HepG2 (cell line): ENCODE data around the gene RPL26. TPM values are rescaled to one million over a fixed set of nuclear protein-coding genes. Genes with fewer than 3 reads are reported as not detected.

Source experiments
- ATAC-seq: fragments of 200-7000 bp; cut with Tn5 transposase; 3 replicates; pipeline ENCODE4 v1.9.1; 2020; ENCODE audit warnings: mild to moderate bottlenecking, moderate library complexity
- BruUV-seq: library from RNA; stranded (reverse); fragments of 400-500 nt; replicated peaks from 2 replicates; lab custom pipeline; 2021; lab: Mats Ljungman, UMichigan
- CTCF ChIA-PET: fragments of 300-600 bp; formaldehyde crosslinking; extraction: SDS; loops from one replicate; lab custom pipeline; 2021; ENCODE audit warnings: low total read pairs, inconsistent platforms, low intra/inter-chr PET ratio; lab: Yijun Ruan, JAX
- POLR2A ChIA-PET: fragments of 350-600 bp; sonication (Branson Sonifier 250); formaldehyde crosslinking; loops from one replicate; lab custom pipeline; 2020; ENCODE audit warnings: antibody characterized with exemption, inconsistent platforms; lab: Yijun Ruan, JAX
- DNase-seq: peaks from one replicate; pipeline ENCODE4 v3.0.0-alpha.2; 2015; ENCODE audit warnings: low spot score
- FAIRE-seq: peaks from 3 replicates; lab custom pipeline; 2011; peaks lifted over from hg19 to GRCh38; lab: Jason Lieb, UNC
- H2AFZ ChIP-seq: one replicate; pipeline ENCODE4 v1.6.1; 2011; ENCODE audit warnings: low read length, inconsistent platforms
- H3K27ac ChIP-seq: fragments of 300-600 bp; 3 replicates; pipeline ENCODE4 v1.8.0; 2011; ENCODE audit warnings: mixed run types, mild to moderate bottlenecking, mixed read lengths, low read length, inconsistent platforms; ENCODE audit not compliant: insufficient read depth; ENCODE audit errors: extremely low read length
- H3K27me3 ChIP-seq, 2 experiments: fragments of 200-600 bp in 1 of 2; 2 replicates in 1 of 2; 3 replicates in 1 of 2; pipeline versions ENCODE4 v1.6.0 to v1.8.0; 2011; ENCODE audit warnings: low read length in 2 of 2, mild to moderate bottlenecking in 2 of 2, moderate library complexity in 2 of 2, inconsistent platforms in 1 of 2; ENCODE audit not compliant: insufficient read depth in 2 of 2, control insufficient read depth in 1 of 2
- H3K36me3 ChIP-seq, 2 experiments: fragments of 200-600 bp in 1 of 2; replicated peaks in 1 of 2; 2 replicates in 1 of 2; 3 replicates in 1 of 2; pipeline versions ENCODE4 v1.5.1 to v1.8.0; 2011; ENCODE audit warnings: low read length in 2 of 2, inconsistent platforms in 1 of 2; ENCODE audit not compliant: insufficient read depth in 2 of 2, control insufficient read depth in 1 of 2
- H3K4me1 ChIP-seq: 2 replicates; pipeline ENCODE4 v1.5.1; 2012; ENCODE audit warnings: low read length, inconsistent platforms; ENCODE audit not compliant: insufficient read depth
- H3K4me2 ChIP-seq: 2 replicates; pipeline ENCODE4 v1.6.0; 2011; ENCODE audit warnings: low read depth, low read length, inconsistent platforms
- H3K4me3 ChIP-seq, 3 experiments: fragments of 200-600 bp in 1 of 3; sonication (generic), shearing (Covaris generic) in 1 of 3; replicated peaks in 1 of 3; 2 replicates each; pipeline ENCODE4 v1.5.1; 2011 to 2016; ENCODE audit warnings: low read length in 3 of 3, inconsistent platforms in 2 of 3, low read depth in 2 of 3, mild to moderate bottlenecking in 2 of 3, control low read depth in 1 of 3, mixed read lengths in 1 of 3; ENCODE audit not compliant: insufficient read depth in 1 of 3
- H3K79me2 ChIP-seq: one replicate; pipeline ENCODE4 v1.6.1; 2011; ENCODE audit warnings: low read length, inconsistent platforms; ENCODE audit not compliant: insufficient read depth
- H3K9ac ChIP-seq: 2 replicates; pipeline ENCODE4 v1.6.0; 2011; ENCODE audit warnings: mild to moderate bottlenecking, low read depth, low read length, inconsistent platforms; ENCODE audit not compliant: insufficient read depth
- H3K9me3 ChIP-seq: 2 replicates; pipeline ENCODE4 v1.5.1; 2012; ENCODE audit warnings: mild to moderate bottlenecking, low read length
- H4K20me1 ChIP-seq: 2 replicates; pipeline ENCODE4 v1.6.0; 2011; ENCODE audit warnings: inconsistent platforms, mild to moderate bottlenecking, low read length, moderate library complexity; ENCODE audit not compliant: insufficient read depth
- CREM ChIP-seq, 2 experiments: sonication (generic) in 1 of 2; formaldehyde crosslinking in 1 of 2; IDR thresholded peaks; 2 replicates each; pipeline versions ENCODE4 v1.4.0 to v1.6.1; 2016 to 2020; ENCODE audit warnings: antibody characterized with exemption in 1 of 2, mild to moderate bottlenecking in 1 of 2, missing genetic modification reagents in 1 of 2
- GZF1 ChIP-seq: sonication (generic); formaldehyde crosslinking; IDR thresholded peaks from 2 replicates; pipeline ENCODE4 v1.5.1; 2020; ENCODE audit warnings: mild to moderate bottlenecking, missing genetic modification reagents
- MYPOP ChIP-seq: sonication (generic); formaldehyde crosslinking; IDR thresholded peaks from 2 replicates; pipeline ENCODE4 v1.8.1; 2023; ENCODE audit warnings: mild to moderate bottlenecking, moderate library complexity, missing genetic modification reagents
- RAD51 ChIP-seq: fragments of 450-650 bp; IDR thresholded peaks from 2 replicates; pipeline ENCODE4 v1.6.1; 2016; ENCODE audit warnings: borderline replicate concordance
- SOX5 ChIP-seq: IDR thresholded peaks from 2 replicates; pipeline ENCODE4 v1.6.1; 2016; ENCODE audit warnings: borderline replicate concordance
- ZBTB25 ChIP-seq: IDR thresholded peaks from 2 replicates; pipeline ENCODE4 v1.6.1; 2018; ENCODE audit warnings: missing genetic modification reagents
- ZFP36L2 ChIP-seq: sonication (generic); formaldehyde crosslinking; IDR thresholded peaks from 2 replicates; pipeline ENCODE4 v1.4.0; 2020; ENCODE audit warnings: missing genetic modification reagents
- ZNF138 ChIP-seq: sonication (generic); formaldehyde crosslinking; IDR thresholded peaks from 2 replicates; pipeline ENCODE4 v1.5.0; 2020; ENCODE audit warnings: mild to moderate bottlenecking, low read depth, missing genetic modification reagents
- ZNF292 ChIP-seq: sonication (generic); formaldehyde crosslinking; IDR thresholded peaks from 2 replicates; pipeline ENCODE4 v1.8.1; 2022; ENCODE audit warnings: mild to moderate bottlenecking, low read depth, missing genetic modification reagents, borderline replicate concordance
- WGBS: methylation state at CpG from one replicate; pipeline ENCODE4 v1.1.6; 2017; ENCODE audit warnings: low lambda C conversion rate; 5-methylcytosine and 5-hydroxymethylcytosine counted together
- in situ Hi-C: cut with HindIII; loops from 2 replicates; pipeline ENCODE4 v1.10.0; 2017; ENCODE audit warnings: low pct_unique_long_range_greater_than_20kb; ENCODE audit not compliant: extremely low pct_ligation_motif_present
- intact Hi-C: fragments of 100-400 bp; cut with micrococcal nuclease; formaldehyde crosslinking; loops from one replicate; pipeline ENCODE4 v1.10.0; 2022; ENCODE audit not compliant: unreplicated experiment
- polyA plus RNA-seq, 8 experiments: library from polyadenylated mRNA; depleted of rRNA in 3 of 8; stranded (reverse) in 7 of 8; unstranded in 1 of 8; fragments of >200 nt; fragmentation: Illumina TruSeq in 4 of 8; extraction: Trizol in 4 of 8; gene quantifications; 2 replicates each; pipeline versions ENCODE4 v1.2.1 to v1.2.3, GENCODE V29; 2011 to 2016; ENCODE audit warnings: low read depth in 4 of 8, missing spikeins in 1 of 8, mixed read lengths in 1 of 8; ENCODE audit not compliant: insufficient read depth in 1 of 8
- total RNA-seq, 5 experiments: library from RNA; depleted of rRNA; stranded (reverse); fragments of >200 nt; fragmentation: Illumina TruSeq; extraction: Trizol; gene quantifications; 2 replicates each; pipeline ENCODE4 v1.2.3, GENCODE V29; 2016; ENCODE audit warnings: low read depth in 1 of 5
- TF ChIP-seq, protein P1 (sequence below): sonication (generic); formaldehyde crosslinking; IDR thresholded peaks from 2 replicates; pipeline ENCODE4 v1.9.0; 2021; ENCODE audit warnings: missing genetic modification reagents, borderline replicate concordance

Gene RPL26
- total and polyA plus RNA-seq, 2 of the 13 experiments (the other 11 are each of a cell fraction or from before 2014, with no cell fraction given): 2,817 to 3,529 TPM

DNA sequence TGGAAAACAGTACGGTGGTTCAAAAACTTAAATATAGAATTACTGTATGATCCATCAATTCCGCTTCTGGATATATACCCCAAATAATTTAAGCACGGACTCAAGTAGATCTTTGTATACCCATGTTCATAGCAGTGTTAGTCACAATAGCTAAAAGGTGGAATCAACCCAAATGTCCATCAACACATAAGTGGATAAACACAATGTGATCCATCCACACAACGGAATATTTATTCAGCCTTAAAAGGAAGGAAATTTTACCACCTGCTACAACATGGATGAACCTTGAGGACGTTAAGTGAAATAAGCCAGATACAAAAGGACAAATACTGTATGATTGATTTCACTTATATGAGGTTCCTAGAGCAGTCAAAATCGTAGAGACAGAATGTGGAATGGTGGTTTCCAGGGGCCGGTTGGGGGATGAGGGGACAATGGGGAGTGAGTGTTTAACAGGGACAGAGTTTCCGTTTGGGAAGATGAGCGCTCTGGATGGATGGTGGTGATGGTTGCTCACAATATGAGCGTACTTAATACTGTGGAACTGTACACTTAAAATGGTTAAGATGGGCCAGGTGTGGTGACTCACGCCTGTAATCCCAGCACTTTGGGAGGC is 20.0 kb upstream of the RPL26 start:
- ChIA-PET POLR2A (no interaction called here), CTCF (no interaction called here)

More for the DNA sequence above, 20.0 kb upstream of the RPL26 start:
- 58% methylated on average over 11 of the region's 11 CpGs for WGBS
- no peak for TF ChIP-seq ZNF292 (CRISPR knock-in tag)
- no peak for TF ChIP-seq ZFP36L2 (CRISPR knock-in tag)
- TF ChIP-seq RAD51: no peak
- TF ChIP-seq CREM (IDR thresholded peaks at IDR 0.05): no peak
- TF ChIP-seq CREM (CRISPR knock-in tag; IDR thresholded peaks at IDR 0.05): no peak
- no peak for TF ChIP-seq SOX5 (CRISPR knock-in tag)
- no peak for TF ChIP-seq ZNF138 (CRISPR knock-in tag)
- TF ChIP-seq MYPOP: no peak
- no peak for TF ChIP-seq ZBTB25 (CRISPR knock-in tag)
- TF ChIP-seq, protein P1, sequence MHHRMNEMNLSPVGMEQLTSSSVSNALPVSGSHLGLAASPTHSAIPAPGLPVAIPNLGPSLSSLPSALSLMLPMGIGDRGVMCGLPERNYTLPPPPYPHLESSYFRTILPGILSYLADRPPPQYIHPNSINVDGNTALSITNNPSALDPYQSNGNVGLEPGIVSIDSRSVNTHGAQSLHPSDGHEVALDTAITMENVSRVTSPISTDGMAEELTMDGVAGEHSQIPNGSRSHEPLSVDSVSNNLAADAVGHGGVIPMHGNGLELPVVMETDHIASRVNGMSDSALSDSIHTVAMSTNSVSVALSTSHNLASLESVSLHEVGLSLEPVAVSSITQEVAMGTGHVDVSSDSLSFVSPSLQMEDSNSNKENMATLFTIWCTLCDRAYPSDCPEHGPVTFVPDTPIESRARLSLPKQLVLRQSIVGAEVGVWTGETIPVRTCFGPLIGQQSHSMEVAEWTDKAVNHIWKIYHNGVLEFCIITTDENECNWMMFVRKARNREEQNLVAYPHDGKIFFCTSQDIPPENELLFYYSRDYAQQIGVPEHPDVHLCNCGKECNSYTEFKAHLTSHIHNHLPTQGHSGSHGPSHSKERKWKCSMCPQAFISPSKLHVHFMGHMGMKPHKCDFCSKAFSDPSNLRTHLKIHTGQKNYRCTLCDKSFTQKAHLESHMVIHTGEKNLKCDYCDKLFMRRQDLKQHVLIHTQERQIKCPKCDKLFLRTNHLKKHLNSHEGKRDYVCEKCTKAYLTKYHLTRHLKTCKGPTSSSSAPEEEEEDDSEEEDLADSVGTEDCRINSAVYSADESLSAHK (CRISPR knock-in tag): no peak
- no peak for TF ChIP-seq GZF1 (CRISPR knock-in tag)
- Histone ChIP-seq H2AFZ (no peak overlapping the region), H3K9ac (no peak overlapping the region), H3K79me2 (no peaks in the 10 kb centered on the region), H4K20me1 (no peaks in the 10 kb centered on the region), H3K4me1 (peaks cover 26% of the 10 kb centered on the region), H3K4me3 (no peak overlapping the region), H3K36me3 (no peaks in the 10 kb centered on the region), H3K9me3 (no peaks in the 10 kb centered on the region), H3K27ac (no peak overlapping the region), H3K27me3 (peaks cover 0 to 11% of the 10 kb centered on the region in 2 experiments; a peak in 2 of 5 replicates), H3K4me2 (no peak overlapping the region)
- in situ Hi-C loops (loop anchor here (10.0 kb wide), 1 partner anchor 342 kb away; the partner anchor contains the start of gene CCDC42), intact Hi-C loops (no loop called here)
- no peak for FAIRE-seq
- no TSS peak for BruUV-seq
- no peak for ATAC-seq
- DNase-seq: no peak
